NCI-H146 treated with DMSO at 0.1 percent for 48 hours (cell line): ENCODE measurements around the gene POLR1C.
"Not testable (repeated sequence)": the region's sequence is repeated elsewhere in the genome, so short reads cannot be mapped to it uniquely, and the experiment has no call there.

ENCODE experiments used
- DNase-seq: peaks from one replicate; lab custom pipeline; 2025; ENCODE audit not compliant: unreplicated experiment; lab: John Stamatoyannopoulos, UW

POLR1C gene, protein sequence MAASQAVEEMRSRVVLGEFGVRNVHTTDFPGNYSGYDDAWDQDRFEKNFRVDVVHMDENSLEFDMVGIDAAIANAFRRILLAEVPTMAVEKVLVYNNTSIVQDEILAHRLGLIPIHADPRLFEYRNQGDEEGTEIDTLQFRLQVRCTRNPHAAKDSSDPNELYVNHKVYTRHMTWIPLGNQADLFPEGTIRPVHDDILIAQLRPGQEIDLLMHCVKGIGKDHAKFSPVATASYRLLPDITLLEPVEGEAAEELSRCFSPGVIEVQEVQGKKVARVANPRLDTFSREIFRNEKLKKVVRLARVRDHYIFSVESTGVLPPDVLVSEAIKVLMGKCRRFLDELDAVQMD

DNA sequence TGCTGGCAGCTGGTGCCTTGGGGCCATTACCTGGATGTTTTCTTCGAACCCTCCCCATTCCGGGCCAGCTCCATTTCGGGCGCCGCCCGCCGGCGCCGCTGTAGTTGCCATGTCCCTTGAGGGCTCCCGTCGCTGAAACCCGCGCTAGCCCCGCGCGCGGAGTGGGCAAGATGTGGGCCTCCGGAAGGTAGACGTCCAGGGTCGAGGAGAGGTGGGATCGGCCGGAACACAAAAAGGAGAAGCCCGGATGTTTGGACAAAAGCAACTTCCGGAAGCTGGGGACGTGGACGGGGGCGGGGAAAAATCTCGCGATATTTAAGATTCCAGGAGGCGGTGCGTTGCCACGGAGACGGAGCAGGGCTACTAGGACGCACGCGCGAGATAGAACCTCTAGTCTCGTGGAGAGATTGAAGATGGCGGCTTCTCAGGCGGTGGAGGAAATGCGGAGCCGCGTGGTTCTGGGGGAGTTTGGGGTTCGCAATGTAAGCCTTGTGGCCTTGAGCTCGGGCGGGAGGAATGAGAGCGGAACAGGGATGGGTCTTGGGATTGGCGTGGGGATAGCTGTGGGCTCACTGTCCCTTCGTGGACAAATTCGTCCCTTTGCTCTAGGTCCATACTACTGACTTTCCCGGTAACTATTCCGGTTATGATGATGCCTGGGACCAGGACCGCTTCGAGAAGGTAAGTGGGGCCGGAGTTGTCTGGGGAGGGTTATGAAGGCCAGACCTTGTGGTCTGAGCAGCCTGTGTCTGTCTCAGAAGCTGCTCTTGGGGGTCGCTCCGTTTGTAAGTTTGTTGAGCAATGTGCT is at the start of gene POLR1C, which contains the start of gene YIPF3:
Gene POLR1C (plus strand): TSS at position 393 of the 808 bp plus-strand sequence. CDS start 21 bp downstream, at position 414.
Gene YIPF3 (minus strand): TSS at position 230 of the 808 bp plus-strand sequence. CDS start 119 bp downstream, at position 111.
- DNase-seq = peak; percentile 99

DNA sequence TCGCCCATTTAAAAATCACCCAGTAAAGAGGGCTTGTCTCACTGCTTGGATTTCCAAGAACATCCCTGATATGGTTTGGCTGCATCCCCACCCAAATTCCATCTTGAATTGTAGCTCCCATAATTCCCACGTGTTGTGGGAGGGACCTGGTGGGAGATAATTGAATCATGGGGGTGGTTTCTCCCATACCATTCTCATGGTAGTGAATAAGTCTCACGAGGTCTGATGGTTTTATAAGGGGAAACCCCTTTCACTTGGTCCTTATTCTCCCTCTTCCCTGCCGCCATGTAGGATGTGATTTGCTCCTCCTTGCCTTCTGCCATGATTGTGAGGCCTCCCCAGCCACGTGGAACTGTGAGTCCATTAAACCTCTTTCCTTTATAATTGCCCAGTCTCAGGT is 49.6 kb upstream of the POLR1C start:
- DNase-seq = not testable (repeated sequence)

DNA sequence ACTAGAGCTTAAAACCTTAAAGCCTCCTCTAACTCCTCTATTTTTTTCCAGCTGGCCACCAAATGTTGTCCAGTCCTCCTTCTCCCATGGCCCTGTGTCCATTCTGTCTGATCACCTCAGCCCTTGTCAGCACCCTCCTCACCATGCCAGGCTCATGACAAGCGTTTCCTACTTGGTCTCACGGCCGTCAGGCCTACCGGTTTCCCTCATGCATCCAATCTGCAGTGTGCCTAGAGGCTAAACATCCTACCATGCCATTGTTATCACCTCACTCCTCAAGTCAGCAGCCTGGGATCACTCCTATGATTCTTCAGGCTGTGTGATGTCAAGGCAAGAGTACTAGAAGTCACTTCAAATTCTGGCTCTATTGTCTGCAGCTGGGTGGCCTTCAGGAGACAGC is 49.1 kb upstream of the POLR1C start:
- DNase-seq = no peak

DNA sequence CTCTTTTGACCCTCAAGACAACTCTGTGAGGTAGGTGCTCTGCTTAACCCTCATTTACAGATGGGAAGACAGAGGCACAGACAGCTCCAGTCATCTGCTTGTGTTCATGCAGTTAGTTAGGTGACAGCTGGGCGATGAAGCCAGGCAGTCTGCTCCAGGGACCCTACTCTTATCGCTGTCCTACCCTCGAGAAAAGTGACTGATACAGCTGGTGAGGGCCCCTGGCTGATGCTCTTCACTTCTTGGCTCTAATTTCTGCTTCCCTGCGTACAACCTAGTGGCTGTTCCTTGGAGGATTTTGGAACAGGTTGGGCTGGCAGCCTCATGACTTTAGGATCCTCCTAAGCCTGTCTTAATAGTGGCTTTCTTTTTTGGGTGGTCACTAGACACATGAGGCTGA is 48.6 kb upstream of the POLR1C start:
- no peak for DNase-seq

DNA sequence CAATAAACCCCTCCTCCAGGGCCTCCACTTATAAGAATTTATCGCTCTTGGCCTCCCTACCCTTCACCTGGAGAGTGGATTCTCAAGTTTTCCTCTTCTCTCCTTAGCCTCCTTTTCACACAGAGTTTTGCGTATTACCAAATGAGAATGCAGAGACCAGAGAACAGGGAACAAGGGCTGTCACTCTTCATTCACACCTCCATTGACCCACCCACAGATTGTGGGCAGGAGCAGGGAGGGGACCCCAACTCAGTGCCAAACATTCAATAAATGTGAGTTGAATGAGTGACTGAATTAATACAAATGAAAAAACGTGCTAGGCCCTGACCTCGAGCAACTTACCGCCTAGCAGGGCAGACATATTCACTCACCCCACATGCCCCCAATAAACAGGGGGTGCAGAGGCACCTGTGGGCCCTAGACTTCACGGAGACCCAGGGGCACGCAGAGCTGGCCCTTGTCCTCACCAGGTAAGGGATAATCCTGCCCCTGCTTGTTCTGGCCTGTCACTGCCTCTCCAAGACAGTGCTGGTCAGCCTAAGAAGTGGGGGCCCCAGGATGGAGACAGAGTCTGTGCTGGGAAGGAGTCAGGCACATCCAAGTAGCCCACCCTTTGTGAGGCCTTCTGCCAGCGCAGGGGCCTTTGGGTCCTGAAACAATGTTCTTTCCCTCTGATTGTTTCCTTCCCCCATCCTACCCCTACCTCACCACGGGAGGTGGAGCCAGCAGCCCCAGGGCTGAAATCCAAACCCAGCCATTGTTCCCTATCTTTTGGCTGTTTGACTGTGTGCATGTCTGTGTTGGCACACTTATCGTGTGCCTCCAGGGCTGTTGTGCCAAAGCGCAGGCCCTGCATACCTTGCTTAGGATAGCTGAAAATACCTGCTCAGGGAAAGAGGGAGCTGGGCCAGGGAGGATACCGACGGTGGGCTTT is 47.9 kb upstream of the POLR1C start:
- DNase-seq = peak; percentile 84

DNA sequence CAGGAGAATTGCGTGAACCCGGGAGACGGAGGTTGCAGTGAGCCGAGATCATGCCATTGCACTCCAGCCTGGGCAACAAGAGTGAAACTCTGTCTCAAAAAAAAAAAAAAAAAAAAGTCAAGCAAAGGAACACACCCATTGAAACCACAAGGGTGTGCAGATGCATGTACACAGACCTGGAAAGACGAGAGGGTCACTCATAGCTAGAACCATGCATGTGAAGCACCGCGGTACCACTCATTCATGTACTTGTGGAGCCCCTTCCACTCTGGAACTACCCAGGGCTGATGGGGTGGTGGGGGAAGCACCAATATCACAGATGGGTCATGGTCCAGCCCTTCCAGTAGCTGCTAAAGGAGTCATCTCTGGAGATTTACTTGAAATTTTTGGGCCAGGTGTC is 46.9 kb upstream of the POLR1C start:
- DNase-seq = no peak

DNA sequence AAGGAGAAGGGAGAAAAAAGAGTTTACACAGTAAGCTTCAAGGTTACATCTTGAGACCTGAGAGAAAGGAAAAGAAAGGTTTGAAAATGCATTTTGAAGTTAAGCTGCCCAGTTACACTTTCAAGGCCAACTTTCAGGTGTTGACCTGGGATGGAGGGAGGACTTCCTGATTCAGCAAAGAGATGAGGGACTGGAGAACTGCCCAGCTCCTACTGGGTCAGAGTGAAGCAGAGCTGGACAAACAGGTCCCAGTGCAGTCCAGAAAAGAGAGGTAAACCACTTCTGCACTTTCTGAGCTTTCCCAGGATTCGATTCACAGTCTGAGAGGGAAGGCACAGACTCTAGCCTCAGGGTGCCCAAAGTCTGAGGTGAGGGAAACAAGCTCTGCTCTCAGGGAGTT is 45.5 kb upstream of the POLR1C start:
- no peak for DNase-seq

DNA sequence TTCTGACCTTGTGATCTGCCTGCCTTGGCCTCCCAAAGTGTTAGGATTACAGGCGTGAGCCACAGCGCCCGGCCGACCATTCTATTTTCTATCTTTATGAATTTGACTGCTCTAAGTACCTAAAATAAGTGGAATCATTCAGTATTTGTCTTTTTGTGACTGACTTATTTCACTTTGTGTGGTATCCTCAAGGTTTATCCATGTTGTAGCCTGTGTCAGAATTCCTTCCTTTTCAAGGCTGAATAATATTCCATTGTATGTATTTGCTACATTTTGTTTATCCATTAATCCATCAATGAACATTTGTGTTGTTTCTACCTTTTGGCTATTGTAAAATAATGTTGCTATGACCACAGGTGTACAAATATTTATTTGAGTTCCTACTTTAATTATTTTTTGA is 44.4 kb upstream of the POLR1C start:
- DNase-seq = no peak

DNA sequence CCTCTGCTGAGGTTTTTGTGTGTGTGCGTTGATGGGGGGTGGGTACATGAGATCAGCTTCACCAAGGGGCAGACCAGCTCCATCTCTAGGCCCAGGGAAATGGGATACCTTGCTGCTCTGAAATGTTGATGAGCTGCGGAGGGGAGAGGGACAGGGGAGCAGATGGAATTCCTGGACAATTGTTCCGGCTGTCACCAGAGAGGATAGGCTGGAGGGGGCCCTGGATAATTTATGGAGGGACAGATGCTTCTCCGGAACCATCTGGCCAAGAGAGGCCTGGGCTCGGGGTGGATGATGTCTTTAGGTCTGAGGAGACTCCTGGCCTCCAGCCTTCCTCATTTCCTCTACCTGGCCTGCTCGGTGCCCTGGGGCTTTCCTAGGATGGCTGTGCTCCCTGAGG is 41.4 kb upstream of the POLR1C start:
- no peak for DNase-seq

DNA sequence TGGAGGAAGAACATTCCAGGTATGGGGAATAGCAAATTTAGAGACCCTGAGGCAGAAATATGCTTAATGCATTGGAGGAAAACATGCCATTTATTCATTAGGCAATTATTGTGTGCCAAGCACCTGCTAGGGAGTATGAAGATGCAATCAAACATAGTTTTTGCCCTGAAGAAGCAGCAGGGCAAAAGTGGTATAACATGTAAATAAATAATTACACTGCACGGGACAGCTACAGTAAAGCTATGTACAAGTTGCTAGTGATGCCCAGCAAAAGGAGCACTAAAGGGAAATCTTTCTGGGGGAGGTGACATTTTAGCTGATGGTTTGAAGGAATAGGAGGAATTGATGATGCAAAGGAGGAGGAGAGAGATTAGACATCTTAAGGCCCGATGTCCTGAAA is 40.1 kb upstream of the POLR1C start:
- no peak for DNase-seq

DNA sequence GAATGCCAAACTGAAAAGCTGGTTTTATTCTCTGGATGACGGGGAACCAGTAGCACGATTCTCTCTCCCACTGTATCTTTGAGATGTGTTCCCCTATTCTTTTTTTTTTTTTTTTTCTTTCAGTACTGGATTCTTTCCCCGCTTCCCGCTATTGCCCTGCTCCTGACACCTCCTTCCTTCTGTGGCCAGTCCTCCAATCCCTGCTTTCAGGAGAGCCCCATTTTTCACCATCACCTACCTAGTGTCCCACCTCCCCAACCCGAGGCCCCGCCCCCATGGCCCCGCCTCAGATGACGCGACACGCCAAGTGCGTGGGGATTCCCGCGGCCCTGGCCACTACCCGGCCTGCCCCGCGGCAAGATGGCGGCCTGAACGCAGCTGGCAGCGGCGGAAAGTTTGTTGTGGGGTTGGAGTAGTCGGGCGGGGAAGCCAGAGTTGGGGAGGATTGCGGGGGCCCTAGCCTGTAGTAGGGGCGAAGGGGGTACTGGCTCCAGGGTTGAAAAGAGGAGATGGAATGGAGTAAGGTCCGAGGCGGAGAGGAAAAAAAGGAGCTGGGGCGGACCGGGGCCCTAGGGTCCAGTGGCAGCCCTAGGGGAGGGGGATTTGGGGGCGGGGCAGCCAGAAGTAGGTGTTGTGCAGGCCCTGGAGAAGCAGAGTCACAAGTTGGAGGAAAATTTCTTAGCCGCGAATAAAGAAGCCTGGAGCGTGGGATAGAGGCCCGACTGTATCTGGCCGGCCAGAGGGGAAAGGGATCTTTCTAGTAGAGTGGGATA is 39.5 kb upstream of the POLR1C start, which contains the start of gene TJAP1:
Gene TJAP1 (plus strand): TSS at position 336 of the 773 bp plus-strand sequence. CDS start 21,432 bp downstream, outside the sequence.
- peak; percentile 96 for DNase-seq

DNA sequence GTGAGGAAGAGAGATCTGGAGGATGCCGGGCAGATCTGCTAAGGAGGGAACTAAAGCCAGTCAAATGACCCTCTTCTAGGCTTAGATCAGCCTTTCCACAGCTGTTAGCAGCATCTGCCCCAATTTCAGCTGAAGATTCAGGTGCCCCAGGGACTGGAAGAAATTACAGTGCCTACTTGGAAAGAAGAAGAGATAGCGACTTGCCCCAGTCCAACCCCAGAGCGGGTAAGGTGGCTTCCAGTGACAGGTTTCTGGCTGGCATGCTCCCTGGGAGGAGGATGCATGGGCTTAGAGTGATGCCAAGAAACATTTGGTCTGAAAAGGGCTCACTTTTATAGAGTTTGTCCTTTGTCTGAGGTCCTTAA is 38.9 kb upstream of the POLR1C start:
- no peak for DNase-seq

DNA sequence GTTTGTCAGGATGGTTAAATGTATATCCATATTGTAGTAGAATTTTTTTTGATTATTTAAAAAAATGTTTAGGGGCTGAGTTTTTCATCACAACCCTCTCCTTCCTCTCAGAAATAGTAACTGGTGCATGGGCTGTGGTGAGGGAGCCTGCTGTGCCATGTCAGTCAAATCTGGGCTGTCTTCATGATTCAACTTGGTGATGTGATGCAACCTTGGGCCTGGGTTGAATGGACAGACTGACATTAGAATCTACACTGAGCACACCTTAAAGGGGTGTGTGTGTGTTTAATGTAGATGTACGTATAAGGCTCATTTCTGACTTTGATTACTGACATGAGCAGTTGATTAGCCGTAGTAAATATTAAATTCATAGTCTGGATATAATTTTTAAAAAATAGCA is 35.8 kb upstream of the POLR1C start:
- no peak for DNase-seq

DNA sequence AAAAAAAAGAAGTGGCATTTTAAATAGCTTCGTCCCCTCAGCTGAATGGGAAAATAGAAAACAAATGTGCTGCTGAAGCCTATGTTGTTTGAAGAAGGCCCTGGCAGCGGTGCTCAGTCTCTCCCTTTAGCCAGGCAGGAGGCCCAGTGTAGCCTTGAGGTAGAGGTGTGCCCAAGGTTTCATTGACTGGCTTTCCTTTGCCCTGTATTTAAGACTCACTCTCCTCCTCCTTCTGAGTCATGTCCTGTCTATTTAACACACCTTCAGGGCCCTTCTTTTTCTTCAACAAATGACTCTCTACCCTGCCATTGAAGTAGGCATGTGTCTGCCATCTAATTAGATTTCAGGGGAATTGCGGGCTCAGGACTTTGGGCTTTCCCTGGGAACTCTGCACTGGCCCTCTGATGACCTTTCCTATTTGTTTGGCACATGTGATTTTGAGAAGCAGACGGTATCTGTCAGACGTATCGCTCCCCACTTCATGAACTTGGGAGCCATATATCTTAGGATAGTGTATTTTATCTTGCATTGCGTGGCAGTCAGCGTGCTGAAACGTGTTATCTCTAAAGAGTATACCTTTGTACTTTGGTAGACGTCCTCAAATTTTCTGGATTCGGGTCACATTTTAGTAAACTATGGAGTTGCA is 35.2 kb upstream of the POLR1C start:
- DNase-seq = no peak

DNA sequence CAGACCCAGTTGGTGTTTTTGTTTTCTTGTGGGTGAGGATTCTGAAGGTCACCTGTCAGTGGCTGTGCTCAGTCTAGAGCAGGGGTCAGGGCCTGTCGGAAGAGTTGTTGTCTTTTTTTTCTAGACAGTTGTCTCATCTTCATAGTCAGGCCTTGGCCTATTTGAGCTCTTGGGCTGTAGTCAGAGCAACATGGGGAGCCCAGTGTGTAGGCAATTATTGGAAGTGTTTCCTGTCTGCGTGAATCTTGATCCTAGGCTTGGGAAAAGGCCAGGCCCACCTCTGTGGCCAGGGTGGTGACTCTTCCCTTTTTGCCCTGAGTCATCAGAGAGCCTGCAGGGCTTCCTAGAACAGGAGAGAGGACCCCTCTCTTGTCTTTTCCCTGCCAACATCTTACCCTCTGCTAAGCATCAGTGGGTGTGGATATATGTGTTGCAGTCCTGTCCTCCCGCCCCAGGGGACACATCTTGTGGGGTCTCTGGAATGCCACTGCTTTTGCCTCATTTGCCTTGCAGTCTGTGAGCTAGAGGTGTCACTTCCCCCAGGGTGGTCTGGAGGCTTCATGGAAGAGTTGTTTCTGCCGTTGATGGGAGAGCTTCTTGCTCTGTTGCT is 28.1 kb upstream of the POLR1C start:
- DNase-seq = no peak

DNA sequence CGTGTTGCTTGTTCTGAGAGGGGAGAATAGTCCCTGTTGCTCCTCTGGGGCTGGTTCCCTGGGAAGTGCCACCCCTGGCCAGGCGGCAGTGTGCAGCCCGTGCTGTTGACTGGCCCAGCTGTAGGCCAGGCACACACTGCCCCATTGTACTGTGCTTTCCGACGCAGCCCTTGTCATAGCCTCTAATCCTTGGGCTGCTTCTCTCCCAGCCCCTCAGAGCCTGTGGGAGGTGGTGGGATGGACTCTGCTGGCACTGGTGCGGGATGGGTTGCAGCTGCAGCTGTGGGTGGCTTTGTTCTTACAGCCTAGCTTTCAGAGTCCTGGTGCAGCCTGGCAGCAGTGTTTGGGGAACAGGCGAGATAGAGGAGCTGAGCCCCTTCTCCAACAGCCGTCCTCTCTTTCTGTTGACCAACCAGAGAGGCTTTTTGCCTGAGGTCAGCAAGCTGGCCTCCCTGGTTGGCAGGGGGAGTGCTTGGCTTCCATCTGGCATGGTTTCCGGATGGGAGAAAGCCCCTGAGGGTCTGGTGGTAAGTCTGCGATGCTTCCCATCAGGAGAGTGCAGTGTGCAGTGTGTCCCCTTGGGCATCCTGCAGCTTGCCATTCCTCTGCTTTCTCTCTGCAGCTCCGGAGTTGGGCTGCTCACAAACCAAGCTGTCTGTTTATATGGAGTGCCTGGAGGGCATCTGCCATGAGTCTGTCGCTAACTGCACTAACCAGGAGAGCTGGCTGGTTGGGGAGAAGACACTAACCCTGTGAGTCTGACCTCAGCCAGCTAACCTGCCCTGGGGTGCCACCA is 27.4 kb upstream of the POLR1C start:
- DNase-seq = no peak

DNA sequence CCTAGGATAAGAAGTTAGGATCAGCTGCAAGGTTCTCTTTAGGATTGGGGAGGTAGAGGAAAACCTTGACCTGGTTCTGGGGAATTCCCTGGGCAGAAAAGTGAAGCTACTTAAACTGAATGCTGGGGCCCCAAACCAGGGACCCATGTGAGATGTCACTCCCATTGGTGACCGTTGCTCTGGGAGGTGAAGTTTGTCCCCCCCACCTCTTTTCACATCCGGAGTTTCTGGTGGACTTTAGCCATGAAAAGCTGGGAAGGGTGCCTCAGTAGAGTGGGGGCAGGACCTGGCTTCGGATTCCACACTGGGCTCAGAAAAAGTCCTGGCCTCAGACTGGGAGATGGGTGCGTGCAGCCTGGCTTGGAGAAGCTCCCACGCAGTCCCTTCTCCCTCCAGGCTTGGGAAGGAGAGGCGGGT is 26.4 kb upstream of the POLR1C start:
- DNase-seq = no peak
